ENCODE data around the gene TTC24.
"Not testable (repeated sequence)": the region's sequence is repeated elsewhere in the genome, so short reads cannot be mapped to it uniquely, and the experiment has no call there.

The TTC24 gene

GRCh38 chr1:156549390-156549789 is 30.1 kb upstream of the TTC24 start:
- H3K27ac Mint-ChIP-seq: no peak overlapping the region

GRCh38 chr1:156549831-156550230 is 29.7 kb upstream of the TTC24 start:
- H3K4me3 Mint-ChIP-seq: no peak overlapping the region
- DNase-seq: no peak

More at GRCh38 chr1:156549390-156549789, 30.1 kb upstream of the TTC24 start:
- Mint-ChIP-seq H3K36me3 (peaks cover 35% of the 10 kb centered on the region), H3K4me1 (no peaks in the 10 kb centered on the region), H3K9me3 (no peaks in the 10 kb centered on the region), H3K27me3 (no peaks in the 10 kb centered on the region), H3K4me3 (no peak overlapping the region)
- no peak for DNase-seq
- CTCF ChIA-PET: no interaction called here

GRCh38 chr1:156550346-156550745 is 29.2 kb upstream of the TTC24 start:
- CTCF ChIA-PET: interaction anchor here (0.6 kb wide), 1 partner anchor 323 kb away, joined by 3 read pairs; no protein-coding TSS in a partner anchor
- Mint-ChIP-seq H3K27me3 (no peaks in the 10 kb centered on the region), H3K4me3 (no peak overlapping the region), H3K4me1 (no peaks in the 10 kb centered on the region), H3K9me3 (no peaks in the 10 kb centered on the region), H3K27ac (no peak overlapping the region), H3K36me3 (peaks cover 35% of the 10 kb centered on the region)
- DNase-seq: no peak

More at GRCh38 chr1:156549831-156550230, 29.7 kb upstream of the TTC24 start:
- CTCF ChIA-PET: interaction anchor here (0.6 kb wide), 1 partner anchor 323 kb away, joined by 3 read pairs; no protein-coding TSS in a partner anchor
- H3K4me1 Mint-ChIP-seq: no peaks in the 10 kb centered on the region
- no peak overlapping the region for H3K27ac Mint-ChIP-seq
- peaks cover 35% of the 10 kb centered on the region for H3K36me3 Mint-ChIP-seq
- H3K27me3 Mint-ChIP-seq: no peaks in the 10 kb centered on the region
- no peaks in the 10 kb centered on the region for H3K9me3 Mint-ChIP-seq

- no peak for DNase-seq
- Mint-ChIP-seq H3K27ac (no peak overlapping the region), H3K9me3 (no peaks in the 10 kb centered on the region), H3K27me3 (no peaks in the 10 kb centered on the region), H3K36me3 (peaks cover 35% of the 10 kb centered on the region), H3K4me1 (no peaks in the 10 kb centered on the region), H3K4me3 (no peak overlapping the region)
- CTCF ChIA-PET: interaction anchor here (1.1 kb wide), 1 partner anchor 70 kb away, joined by 3 read pairs; no protein-coding TSS in a partner anchor
Observed at GRCh38 chr1:156551066-156551643, 28.4 kb upstream of the TTC24 start.

GRCh38 chr1:156551869-156552268 is 27.7 kb upstream of the TTC24 start:
- DNase-seq: no peak
- H3K27me3 Mint-ChIP-seq: no peaks in the 10 kb centered on the region
- no peaks in the 10 kb centered on the region for H3K4me1 Mint-ChIP-seq
- peaks cover 29% of the 10 kb centered on the region for H3K36me3 Mint-ChIP-seq
- no peaks in the 10 kb centered on the region for H3K9me3 Mint-ChIP-seq
- no peak overlapping the region for H3K4me3 Mint-ChIP-seq
- CTCF ChIA-PET: interaction anchor here (1.1 kb wide), 1 partner anchor 71 kb away, joined by 3 read pairs; no protein-coding TSS in a partner anchor
- H3K27ac Mint-ChIP-seq: no peak overlapping the region

- H3K27me3 Mint-ChIP-seq: no peaks in the 10 kb centered on the region
- H3K9me3 Mint-ChIP-seq: no peaks in the 10 kb centered on the region
- CTCF ChIA-PET: interaction anchor here (1.2 kb wide), 1 partner anchor 72 kb away, joined by 3 read pairs; no protein-coding TSS in a partner anchor
- DNase-seq: no peak
- peaks cover 25% of the 10 kb centered on the region for H3K36me3 Mint-ChIP-seq
- no peak overlapping the region for H3K4me3 Mint-ChIP-seq
- H3K27ac Mint-ChIP-seq: no peak overlapping the region
- H3K4me1 Mint-ChIP-seq: no peaks in the 10 kb centered on the region
Observed at GRCh38 chr1:156552518-156552917, 27.0 kb upstream of the TTC24 start.

- not testable (repeated sequence) for DNase-seq, H3K9me3 Mint-ChIP-seq, H3K4me1 Mint-ChIP-seq, H3K4me3 Mint-ChIP-seq, H3K27me3 Mint-ChIP-seq, H3K27ac Mint-ChIP-seq
- H3K36me3 Mint-ChIP-seq: peaks cover 23% of the 10 kb centered on the region
- CTCF ChIA-PET: interaction anchor here (1.2 kb wide), 1 partner anchor 72 kb away, joined by 3 read pairs; no protein-coding TSS in a partner anchor
Observed at GRCh38 chr1:156552937-156553336, 26.6 kb upstream of the TTC24 start.

GRCh38 chr1:156553860-156554485 is 25.6 kb upstream of the TTC24 start:
- CTCF ChIA-PET: interaction anchor here (2.2 kb wide), 1 partner anchor 73 kb away, joined by 8 read pairs; no protein-coding TSS in a partner anchor
- no peak for DNase-seq
- Mint-ChIP-seq H3K36me3 (peaks cover 21% of the 10 kb centered on the region), H3K4me3 (no peak overlapping the region), H3K4me1 (no peaks in the 10 kb centered on the region), H3K9me3 (no peaks in the 10 kb centered on the region), H3K27me3 (no peaks in the 10 kb centered on the region), H3K27ac (no peak overlapping the region)

GRCh38 chr1:156554971-156555370 is 24.6 kb upstream of the TTC24 start:
- DNase-seq: no peak
- Mint-ChIP-seq H3K27me3 (no peaks in the 10 kb centered on the region), H3K36me3 (peaks cover 24% of the 10 kb centered on the region), H3K27ac (no peak overlapping the region), H3K9me3 (no peaks in the 10 kb centered on the region), H3K4me1 (no peaks in the 10 kb centered on the region), H3K4me3 (no peak overlapping the region)
- CTCF ChIA-PET: interaction anchor here (0.7 to 2.2 kb wide), 2 partner anchors 27 to 74 kb away, joined by 3 to 8 read pairs; no protein-coding TSS in a partner anchor

GRCh38 chr1:156555715-156556114 is 23.8 kb upstream of the TTC24 start:
- no peaks in the 10 kb centered on the region for H3K9me3 Mint-ChIP-seq
- no peak overlapping the region for H3K27ac Mint-ChIP-seq
- H3K4me1 Mint-ChIP-seq: no peaks in the 10 kb centered on the region
- H3K4me3 Mint-ChIP-seq: no peak overlapping the region
- no peak for DNase-seq
- CTCF ChIA-PET: interaction anchor here (2.2 kb wide), 1 partner anchor 74 kb away, joined by 8 read pairs; no protein-coding TSS in a partner anchor
- H3K36me3 Mint-ChIP-seq: peaks cover 21% of the 10 kb centered on the region
- no peaks in the 10 kb centered on the region for H3K27me3 Mint-ChIP-seq

GRCh38 chr1:156556354-156556753 is 23.2 kb upstream of the TTC24 start:
- no peaks in the 10 kb centered on the region for H3K4me1 Mint-ChIP-seq
- no peak overlapping the region for H3K27ac Mint-ChIP-seq
- H3K9me3 Mint-ChIP-seq: no peaks in the 10 kb centered on the region
- CTCF ChIA-PET: interaction anchor here (2.2 kb wide), 1 partner anchor 75 kb away, joined by 8 read pairs; no protein-coding TSS in a partner anchor
- H3K4me3 Mint-ChIP-seq: no peak overlapping the region
- no peak for DNase-seq
- peaks cover 17% of the 10 kb centered on the region for H3K36me3 Mint-ChIP-seq
- no peaks in the 10 kb centered on the region for H3K27me3 Mint-ChIP-seq

GRCh38 chr1:156559086-156559796 is 20.3 kb upstream of the TTC24 start:
- Mint-ChIP-seq H3K4me3 (no peak overlapping the region), H3K4me1 (no peaks in the 10 kb centered on the region), H3K27me3 (no peaks in the 10 kb centered on the region), H3K36me3 (peaks cover 22% of the 10 kb centered on the region), H3K9me3 (no peaks in the 10 kb centered on the region), H3K27ac (no peak overlapping the region)
- DNase-seq: no peak
- CTCF ChIA-PET: interaction anchor here (1.0 kb wide), 1 partner anchor 455 kb away, joined by 3 read pairs; no protein-coding TSS in a partner anchor

- Mint-ChIP-seq H3K4me3 (no peak overlapping the region), H3K27ac (no peak overlapping the region)
- CTCF ChIA-PET: interaction anchor here (1.0 kb wide), 1 partner anchor 456 kb away, joined by 3 read pairs; no protein-coding TSS in a partner anchor
Observed at GRCh38 chr1:156559797-156560385, 19.6 kb upstream of the TTC24 start.

More at GRCh38 chr1:156559797-156560385, 19.6 kb upstream of the TTC24 start:
- H3K4me1 Mint-ChIP-seq: no peaks in the 10 kb centered on the region
- DNase-seq: no peak
- H3K36me3 Mint-ChIP-seq: peaks cover 25% of the 10 kb centered on the region
- H3K9me3 Mint-ChIP-seq: no peaks in the 10 kb centered on the region
- H3K27me3 Mint-ChIP-seq: no peaks in the 10 kb centered on the region

All from activated naive CD4-positive, alpha-beta T cell treated with anti-CD3 and anti-CD28 coated beads, Interleukin-2, amount 10 ng/mL, durations not matched to agents 7 days and 5 days (primary cell).